ENCODE measurements around the gene PALM3.
"Not testable (repeated sequence)": the region's sequence is repeated elsewhere in the genome, so short reads cannot be mapped to it uniquely, and the experiment has no call there.

The PALM3 gene

GRCh38 chr19:14035706-14036105 is 26.2 kb downstream of the PALM3 start:
- in situ Hi-C loops (cut with HindIII; ENCODE audit: low sequenced_read_pairs) = no loop called here

DNA sequence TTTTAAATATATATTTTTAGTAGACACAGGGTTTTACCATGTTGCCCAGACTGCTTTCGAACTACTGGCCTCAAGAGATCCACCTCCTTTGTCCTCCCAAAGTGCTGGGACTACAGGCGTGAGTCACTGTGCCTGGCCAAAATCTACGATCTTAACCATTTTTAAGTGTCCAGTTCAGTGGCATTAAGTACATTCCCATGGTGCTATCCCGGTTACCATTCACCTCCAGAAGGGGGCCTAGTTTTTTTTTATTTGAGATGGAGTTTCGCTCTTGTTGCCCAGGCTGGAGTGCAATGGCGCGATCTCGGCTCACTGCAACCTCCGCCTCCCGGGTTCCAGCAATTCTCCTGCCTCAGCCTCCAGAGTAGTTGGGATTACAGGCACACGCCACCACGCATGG is 26.7 kb downstream of the PALM3 start:
- in situ Hi-C loops (cut with HindIII; ENCODE audit: low sequenced_read_pairs) = not testable (repeated sequence)

DNA sequence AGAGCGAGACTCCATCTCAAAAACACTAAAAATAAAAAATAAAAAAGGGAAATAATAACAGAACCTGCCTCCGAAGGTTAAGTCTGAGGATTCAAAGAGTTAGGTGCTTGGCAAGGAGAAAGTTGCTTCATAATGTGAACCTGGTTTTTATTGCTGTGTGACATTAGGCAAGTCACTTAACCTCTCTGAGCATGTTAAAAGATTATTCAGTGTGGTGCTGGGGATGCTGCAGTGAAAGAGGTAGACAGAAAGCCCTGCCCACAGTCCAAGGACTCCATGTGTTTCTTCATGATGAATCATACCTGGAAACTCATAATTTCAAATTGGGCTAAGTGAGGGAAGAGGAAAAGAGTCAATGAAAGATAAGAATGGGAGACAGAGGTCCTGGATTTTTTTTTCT is 27.9 kb downstream of the PALM3 start:
- in situ Hi-C loops (cut with HindIII; ENCODE audit: low sequenced_read_pairs) = no loop called here

DNA sequence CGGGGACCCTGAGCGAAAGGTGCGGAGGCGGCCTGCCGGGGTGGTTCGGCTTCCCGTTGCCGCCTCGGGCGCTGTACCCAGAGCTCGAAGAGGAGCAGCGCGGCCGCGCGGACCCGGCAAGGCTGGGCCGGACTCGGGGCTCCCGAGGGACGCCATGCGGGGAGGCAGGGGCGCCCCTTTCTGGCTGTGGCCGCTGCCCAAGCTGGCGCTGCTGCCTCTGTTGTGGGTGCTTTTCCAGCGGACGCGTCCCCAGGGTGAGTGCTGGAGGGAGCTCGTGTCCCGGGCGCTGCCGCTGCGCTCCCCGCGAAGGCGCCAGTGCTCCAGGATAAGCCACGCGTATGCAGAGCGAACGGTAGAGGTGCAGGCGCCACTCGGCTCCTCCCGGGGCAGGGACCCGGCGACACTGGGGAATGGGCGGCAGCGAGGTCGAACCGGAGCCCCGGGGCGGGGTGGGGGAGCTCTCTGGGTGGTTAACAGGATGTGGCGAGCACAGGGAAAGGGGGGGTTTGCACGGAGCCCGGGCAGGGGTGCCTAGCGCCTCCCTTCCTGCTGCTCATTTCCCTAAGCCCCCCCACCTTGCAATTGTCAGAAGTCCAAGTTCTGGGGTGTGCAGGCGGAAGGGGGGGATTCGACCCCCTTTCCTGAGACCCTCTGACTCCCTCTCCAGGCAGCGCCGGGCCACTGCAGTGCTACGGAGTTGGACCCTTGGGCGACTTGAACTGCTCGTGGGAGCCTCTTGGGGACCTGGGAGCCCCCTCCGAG is 30.0 kb downstream of the PALM3 start, which contains the start of gene IL27RA:
IL27RA (plus strand) TSS at position 44 of the 762 bp plus-strand sequence; CDS start at position 155, 111 bp downstream.
- in situ Hi-C loops (cut with HindIII; ENCODE audit: low sequenced_read_pairs) = no loop called here

GRCh38 chr19:14030997-14031718 is 30.7 kb downstream of the PALM3 start:
- in situ Hi-C loops (cut with HindIII; ENCODE audit: low sequenced_read_pairs) = no loop called here

GRCh38 chr19:14028901-14029300 is 33.0 kb downstream of the PALM3 start:
- in situ Hi-C loops (cut with HindIII; ENCODE audit: low sequenced_read_pairs) = no loop called here

GRCh38 chr19:14027856-14028450 is 33.9 kb downstream of the PALM3 start, which contains the start of gene RLN3:
Gene RLN3 (plus strand): TSS chr19:14028148. CDS start chr19:14028205, 57 bp downstream.
- in situ Hi-C loops (cut with HindIII; ENCODE audit: low sequenced_read_pairs) = no loop called here

DNA sequence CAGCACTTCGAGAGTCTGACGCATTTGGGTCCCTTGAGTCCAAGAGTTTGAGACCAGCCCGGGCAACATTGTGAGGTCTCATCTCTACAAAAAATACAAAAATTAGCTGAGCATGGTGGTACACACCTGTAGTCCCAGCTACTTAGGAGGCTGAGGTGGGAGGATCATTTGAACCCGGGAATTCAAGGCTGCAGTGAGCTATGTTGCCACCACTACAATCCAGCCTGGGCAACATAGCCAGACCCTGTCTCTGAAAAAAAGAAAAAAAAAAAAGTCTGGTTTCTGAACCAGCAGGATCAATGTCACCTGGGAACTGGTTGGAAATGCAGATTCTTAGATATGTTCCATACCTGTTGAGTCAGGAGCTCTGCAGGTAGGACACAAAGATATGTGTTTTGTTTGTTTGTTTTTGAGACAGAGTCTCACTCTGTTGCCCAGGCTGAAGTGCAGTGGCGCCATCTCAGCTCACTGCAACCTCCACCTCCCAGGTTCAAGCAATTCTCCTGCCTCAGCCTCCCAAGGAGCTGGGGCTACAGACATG is 35.2 kb downstream of the PALM3 start:
- in situ Hi-C loops (cut with HindIII; ENCODE audit: low sequenced_read_pairs) = not testable (repeated sequence)

GRCh38 chr19:14023404-14024235 is 38.3 kb downstream of the PALM3 start:
- in situ Hi-C loops (cut with HindIII; ENCODE audit: low sequenced_read_pairs) = no loop called here

DNA sequence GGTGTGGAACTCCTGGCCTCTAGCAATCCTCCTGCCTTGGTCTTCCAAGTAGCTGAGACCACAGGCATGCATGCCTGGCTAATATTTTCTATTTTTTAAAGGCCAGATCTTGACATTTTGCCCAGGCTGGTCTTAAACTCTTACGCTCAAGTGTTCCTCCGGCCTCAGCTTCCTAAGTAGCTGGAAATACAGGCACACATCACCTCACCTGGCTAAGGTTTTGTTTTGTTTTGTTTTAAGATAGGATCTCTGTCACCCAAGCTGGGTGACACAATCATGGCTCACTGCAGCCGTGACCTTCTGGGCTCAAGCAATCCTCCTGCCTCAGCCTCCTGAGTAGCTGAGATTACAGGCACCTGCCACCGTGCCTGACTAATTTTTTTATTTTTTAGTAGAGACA is 39.4 kb downstream of the PALM3 start:
- in situ Hi-C loops (cut with HindIII; ENCODE audit: low sequenced_read_pairs) = no loop called here

DNA sequence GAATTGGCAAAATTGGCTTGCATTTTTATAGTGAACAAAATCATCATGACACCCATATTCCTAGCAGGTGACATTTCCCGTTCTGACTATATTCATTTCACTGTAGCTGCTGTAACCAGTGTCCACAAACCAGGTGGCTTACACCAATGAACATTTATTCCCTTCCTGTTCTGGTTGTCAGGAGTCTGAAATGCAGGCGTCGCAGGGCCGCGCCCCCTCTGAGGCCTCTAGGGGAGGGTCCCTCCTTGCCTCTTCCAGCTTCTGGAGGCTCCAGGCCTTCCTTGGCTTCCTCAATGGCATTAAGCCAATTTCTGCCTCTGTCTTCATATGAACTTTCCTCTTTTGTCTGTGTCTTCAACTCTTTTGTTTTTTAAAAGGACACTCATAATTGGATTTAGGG is 40.4 kb downstream of the PALM3 start:
- in situ Hi-C loops (cut with HindIII; ENCODE audit: low sequenced_read_pairs) = no loop called here

DNA sequence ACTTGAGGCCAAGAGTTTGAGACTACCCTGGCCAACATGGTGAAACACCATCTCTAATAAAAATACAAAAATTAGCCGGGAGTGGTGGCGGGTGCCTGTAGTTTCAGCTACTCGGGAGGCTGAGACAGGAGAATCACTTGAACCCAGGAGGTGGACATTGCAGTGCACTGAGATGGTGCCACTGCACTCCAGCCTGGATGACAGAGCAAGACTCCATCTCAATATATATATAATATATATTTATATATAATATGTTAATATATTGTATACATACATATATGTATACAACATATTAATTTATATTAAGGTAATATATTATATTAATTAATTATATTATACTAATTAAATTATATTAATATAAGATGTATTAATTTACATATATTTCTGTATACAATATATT is 42.1 kb downstream of the PALM3 start:
- in situ Hi-C loops (cut with HindIII; ENCODE audit: low sequenced_read_pairs) = not testable (repeated sequence)

DNA sequence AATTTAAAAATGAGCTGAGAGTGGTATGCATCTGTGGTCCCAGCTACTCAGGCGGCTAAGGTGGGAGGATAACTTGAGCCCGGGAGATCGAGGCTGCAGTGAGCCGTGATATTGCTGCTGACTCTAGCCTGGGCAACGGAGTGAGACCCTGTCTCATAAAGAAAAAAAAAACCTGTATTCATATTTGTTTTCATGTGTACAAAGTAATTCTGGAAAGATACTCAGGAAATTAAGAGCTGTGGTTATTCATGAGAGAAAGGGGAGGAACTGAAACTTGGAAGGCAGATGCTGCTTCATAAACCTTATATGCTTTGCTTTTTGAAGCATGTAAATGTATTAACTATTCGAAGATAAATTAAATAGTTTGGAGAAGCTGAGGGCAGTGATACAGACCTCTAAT is 42.8 kb downstream of the PALM3 start:
- in situ Hi-C loops (cut with HindIII; ENCODE audit: low sequenced_read_pairs) = no loop called here

- in situ Hi-C loops (cut with HindIII; ENCODE audit: low sequenced_read_pairs) = no loop called here
These were observed 46.3 kb downstream of the PALM3 start for GRCh38 chr19:14015524-14016035.

DNA sequence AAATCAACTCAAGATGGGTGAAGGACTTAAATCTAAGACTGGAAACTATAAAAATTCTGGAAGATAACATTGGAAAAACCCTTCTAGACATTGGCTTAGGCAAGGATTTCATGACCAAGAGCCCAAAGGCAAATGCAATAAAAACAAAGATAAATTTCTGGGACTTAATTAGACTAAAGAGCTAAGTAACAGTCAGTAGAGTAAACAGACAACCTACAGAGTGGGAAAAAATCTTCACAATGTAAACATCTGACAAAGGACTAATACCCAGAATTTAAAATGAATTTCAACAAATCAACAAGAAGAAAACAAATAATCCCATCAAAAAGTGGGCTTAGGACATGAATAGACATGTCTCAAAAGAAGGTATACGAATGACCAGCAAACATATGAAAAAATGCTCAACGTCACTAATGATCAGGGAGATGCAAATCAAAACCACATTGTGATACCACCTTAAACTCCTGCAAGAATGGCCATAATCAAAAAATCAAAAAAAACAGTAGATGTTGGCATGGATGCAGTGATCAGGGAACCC is 49.4 kb downstream of the PALM3 start:
- in situ Hi-C loops (cut with HindIII; ENCODE audit: low sequenced_read_pairs) = no loop called here

DNA sequence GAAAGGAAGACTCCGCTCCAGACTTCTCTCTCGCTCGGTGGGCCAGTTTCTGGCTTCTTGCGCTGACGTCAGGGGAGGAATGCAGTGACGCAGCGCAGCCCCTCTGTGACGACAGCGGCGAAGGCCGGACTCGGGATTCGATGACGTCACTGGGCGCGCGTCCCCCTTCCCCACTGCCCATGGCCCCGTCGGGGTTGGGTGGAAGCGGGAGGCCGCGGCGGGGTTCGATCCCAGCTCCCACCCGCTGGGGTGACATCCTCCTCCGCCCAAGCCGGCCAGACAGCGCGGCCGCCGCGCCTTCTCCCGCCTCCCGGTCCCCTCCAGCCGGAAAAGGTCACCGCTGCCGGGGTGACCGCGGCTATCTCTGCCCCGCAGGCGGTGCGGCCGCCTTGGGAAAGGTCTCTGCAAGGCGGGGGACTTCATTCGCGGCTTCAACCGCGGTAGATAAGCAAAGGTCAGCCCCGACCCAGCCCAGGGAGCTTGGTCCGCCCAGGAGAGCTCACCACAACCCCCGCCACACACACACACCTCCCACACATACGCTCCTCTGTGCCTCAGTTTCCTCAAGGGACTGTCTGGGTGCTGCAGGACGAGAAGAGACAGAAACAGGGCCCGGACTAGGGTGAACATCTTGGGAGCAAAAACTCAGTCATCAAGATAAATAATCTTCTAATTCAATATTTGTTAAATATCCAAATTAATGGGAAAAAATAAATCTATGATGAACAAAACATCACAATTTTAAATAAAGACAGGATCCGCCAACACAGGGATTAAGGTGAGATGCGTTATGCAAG is 54.9 kb downstream of the PALM3 start:
- in situ Hi-C loops (cut with HindIII; ENCODE audit: low sequenced_read_pairs) = no loop called here

GRCh38 chr19:14006085-14006765 is 55.7 kb downstream of the PALM3 start, which contains the start of gene RFX1:
Gene RFX1 (minus strand): TSS chr19:14006320. CDS start chr19:13993843, 12,477 bp downstream.
- in situ Hi-C loops (cut with HindIII; ENCODE audit: low sequenced_read_pairs) = no loop called here

- in situ Hi-C loops (cut with HindIII; ENCODE audit: low sequenced_read_pairs) = no loop called here
These were observed 56.4 kb downstream of the PALM3 start for GRCh38 chr19:14005349-14006084.

Data from DLD1 (cell line).